ENCODE measurements around the gene TJP1.

The TJP1 gene

GRCh38 chr15:29773816-29774215, 48.5 kb downstream of the TJP1 start:
- no peak overlapping the region for H3K4me3 ChIP-seq (ENCODE audit: low read depth, low read length)
- DNase-seq (ENCODE audit: low read depth, low spot score) = peak; percentile 36
- in situ Hi-C loops (cut with HindIII; ENCODE audit: low sequenced_read_pairs) = no loop called here
- no peak for TF ChIP-seq CTCF (IDR thresholded peaks at IDR 0.05; ENCODE audit: low read depth, low read length)

- in situ Hi-C loops (cut with HindIII; ENCODE audit: low sequenced_read_pairs) = no loop called here
- no peak overlapping the region for H3K4me3 ChIP-seq (ENCODE audit: low read depth, low read length)
- TF ChIP-seq CTCF (IDR thresholded peaks at IDR 0.05; ENCODE audit: low read depth, low read length) = no peak
- no peak for DNase-seq (ENCODE audit: low read depth, low spot score)
These were observed 49.3 kb downstream of the TJP1 start for GRCh38 chr15:29773000-29773399.

GRCh38 chr15:29770796-29771195, 51.5 kb downstream of the TJP1 start:
- no peak for TF ChIP-seq CTCF (IDR thresholded peaks at IDR 0.05; ENCODE audit: low read depth, low read length)
- no peak overlapping the region for H3K4me3 ChIP-seq (ENCODE audit: low read depth, low read length)
- peak; percentile 26 for DNase-seq (ENCODE audit: low read depth, low spot score)
- in situ Hi-C loops (cut with HindIII; ENCODE audit: low sequenced_read_pairs) = no loop called here

GRCh38 chr15:29765898-29766527, 56.3 kb downstream of the TJP1 start:
- DNase-seq (ENCODE audit: low read depth, low spot score) = peak; percentile 29
- in situ Hi-C loops (cut with HindIII; ENCODE audit: low sequenced_read_pairs) = no loop called here
- no peak overlapping the region for H3K4me3 ChIP-seq (ENCODE audit: low read depth, low read length)
- TF ChIP-seq CTCF (IDR thresholded peaks at IDR 0.05; ENCODE audit: low read depth, low read length) = no peak

GRCh38 chr15:29765234-29765841, 56.9 kb downstream of the TJP1 start:
- no peak for TF ChIP-seq CTCF (IDR thresholded peaks at IDR 0.05; ENCODE audit: low read depth, low read length)
- no peak for DNase-seq (ENCODE audit: low read depth, low spot score)
- in situ Hi-C loops (cut with HindIII; ENCODE audit: low sequenced_read_pairs) = no loop called here
- no peak overlapping the region for H3K4me3 ChIP-seq (ENCODE audit: low read depth, low read length)

- no peak for TF ChIP-seq CTCF (IDR thresholded peaks at IDR 0.05; ENCODE audit: low read depth, low read length)
- H3K4me3 ChIP-seq (ENCODE audit: low read depth, low read length) = no peak overlapping the region
- no peak for DNase-seq (ENCODE audit: low read depth, low spot score)
- in situ Hi-C loops (cut with HindIII; ENCODE audit: low sequenced_read_pairs) = no loop called here
These were observed 62.7 kb downstream of the TJP1 start for GRCh38 chr15:29759596-29759995.

Data from astrocyte of the spinal cord (primary cell).